B cell (primary cell): ENCODE results near the gene ZDHHC24.

Experiments used
- EZH2 ChIP-seq: IDR thresholded peaks from 2 replicates; pipeline ENCODE4 v1.6.1; 2012; ENCODE audit warnings: borderline replicate concordance, low read depth, mild to moderate bottlenecking, moderate library complexity, low read length; ENCODE audit not compliant: insufficient read depth, poor library complexity, severe bottlenecking
- TF ChIP-seq, protein P1 (sequence below): fragments of 200-600 bp; IDR thresholded peaks from one replicate; pipeline ENCODE4 v1.8.0; 2022; ENCODE audit warnings: antibody characterized with exemption, mild to moderate bottlenecking

DNA sequence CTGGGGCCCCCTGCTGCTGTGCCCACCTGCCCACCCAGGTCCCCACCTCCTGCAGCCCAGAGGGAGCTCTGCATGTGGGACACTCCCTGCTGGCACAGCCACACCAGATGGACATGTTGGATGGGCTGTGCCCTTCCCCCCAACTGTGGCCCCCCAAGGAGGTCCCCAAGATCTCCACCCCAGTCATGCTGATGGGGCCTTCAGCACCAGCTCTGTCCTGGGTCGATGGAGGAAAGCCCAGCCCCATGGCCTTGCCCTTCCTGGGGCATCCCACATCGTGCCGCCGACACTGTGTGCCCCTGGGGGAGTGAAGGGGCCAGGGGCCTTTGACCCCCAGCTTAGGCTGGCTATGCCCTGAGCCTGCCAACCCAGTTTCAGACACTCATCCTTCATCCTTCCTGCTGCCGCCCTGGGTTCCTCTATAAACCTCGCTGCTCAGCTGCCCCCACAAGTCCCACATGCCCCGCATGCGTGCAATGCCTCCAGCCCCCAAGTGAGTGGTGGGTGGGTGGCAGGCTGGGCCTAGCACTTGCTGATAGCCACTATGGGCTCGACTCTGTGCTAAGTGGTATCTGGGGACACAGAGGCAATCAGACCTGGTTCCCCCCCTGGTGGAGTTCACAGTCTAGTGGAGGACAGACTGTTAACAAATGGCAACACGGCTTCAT, 69.5 kb downstream of the ZDHHC24 start:
- TF ChIP-seq, protein P1, sequence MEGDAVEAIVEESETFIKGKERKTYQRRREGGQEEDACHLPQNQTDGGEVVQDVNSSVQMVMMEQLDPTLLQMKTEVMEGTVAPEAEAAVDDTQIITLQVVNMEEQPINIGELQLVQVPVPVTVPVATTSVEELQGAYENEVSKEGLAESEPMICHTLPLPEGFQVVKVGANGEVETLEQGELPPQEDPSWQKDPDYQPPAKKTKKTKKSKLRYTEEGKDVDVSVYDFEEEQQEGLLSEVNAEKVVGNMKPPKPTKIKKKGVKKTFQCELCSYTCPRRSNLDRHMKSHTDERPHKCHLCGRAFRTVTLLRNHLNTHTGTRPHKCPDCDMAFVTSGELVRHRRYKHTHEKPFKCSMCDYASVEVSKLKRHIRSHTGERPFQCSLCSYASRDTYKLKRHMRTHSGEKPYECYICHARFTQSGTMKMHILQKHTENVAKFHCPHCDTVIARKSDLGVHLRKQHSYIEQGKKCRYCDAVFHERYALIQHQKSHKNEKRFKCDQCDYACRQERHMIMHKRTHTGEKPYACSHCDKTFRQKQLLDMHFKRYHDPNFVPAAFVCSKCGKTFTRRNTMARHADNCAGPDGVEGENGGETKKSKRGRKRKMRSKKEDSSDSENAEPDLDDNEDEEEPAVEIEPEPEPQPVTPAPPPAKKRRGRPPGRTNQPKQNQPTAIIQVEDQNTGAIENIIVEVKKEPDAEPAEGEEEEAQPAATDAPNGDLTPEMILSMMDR: no peak
- no peak for TF ChIP-seq EZH2
